Measurements from ENCODE around the gene PRLR.
A peak's percentile ranks its signal among the peaks of the same experiment; 100 is the strongest.
"Not testable (repeated sequence)": the region's sequence is repeated elsewhere in the genome, so short reads cannot be mapped to it uniquely, and the experiment has no call there.

Gene PRLR

GRCh38 chr5:35252963-35253362 is 22.7 kb upstream of the PRLR start:
- TF ChIP-seq CTCF (IDR thresholded peaks at IDR 0.05) (no peak), ZFX (IDR thresholded peaks at IDR 0.05; ENCODE audit: borderline replicate concordance) (no peak)
- H3K27ac ChIP-seq: no peak overlapping the region

DNA sequence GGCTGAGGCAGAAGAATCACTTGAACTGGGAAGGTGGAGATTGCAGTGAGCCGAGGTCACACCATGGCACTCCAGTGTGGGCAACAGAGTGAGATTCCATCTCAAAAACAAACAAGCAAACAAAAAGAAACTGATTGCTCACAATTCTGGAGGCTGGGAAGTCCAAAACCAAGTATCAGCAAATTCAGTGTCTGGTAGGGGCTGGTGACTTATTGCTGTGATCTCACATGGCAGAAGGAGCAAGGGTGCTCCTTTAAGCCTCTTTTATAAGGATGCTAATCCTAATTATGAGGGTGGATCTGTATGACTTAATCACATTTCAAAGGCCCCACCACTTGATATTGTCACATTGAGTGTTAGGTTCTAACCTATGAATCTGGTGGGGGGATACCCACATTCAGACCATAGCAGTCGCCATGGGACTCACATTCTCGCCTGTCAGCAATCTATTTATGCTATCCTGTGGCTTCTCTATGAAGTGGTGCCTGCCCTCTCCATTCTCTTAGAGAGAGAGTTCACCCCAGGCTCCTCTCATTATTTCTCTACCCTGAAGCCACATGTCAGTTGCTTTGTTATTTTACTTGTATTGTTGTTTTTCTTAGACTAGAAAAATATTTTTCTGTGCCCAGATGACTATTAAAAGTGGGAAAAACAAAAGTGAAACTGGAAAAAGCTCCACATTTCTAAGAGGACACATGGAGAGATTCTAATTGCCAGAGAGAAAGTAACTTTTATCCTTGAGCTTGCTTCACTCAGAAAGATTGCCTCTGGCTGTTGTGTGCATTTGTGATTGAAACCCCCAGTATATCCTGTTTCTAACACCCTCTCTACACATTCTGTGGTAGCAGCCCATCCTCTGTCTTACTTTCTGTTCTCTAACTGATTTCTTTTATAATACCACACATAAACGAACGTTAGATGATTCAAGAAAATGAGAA is 18.8 kb upstream of the PRLR start:
- no peak for TF ChIP-seq ZFX (IDR thresholded peaks at IDR 0.05; ENCODE audit: borderline replicate concordance)
- no peak for TF ChIP-seq CTCF (IDR thresholded peaks at IDR 0.05)
- no peak overlapping the region for H3K27ac ChIP-seq

GRCh38 chr5:35247648-35248034 is 17.4 kb upstream of the PRLR start:
- TF ChIP-seq CTCF (IDR thresholded peaks at IDR 0.05) (no peak), ZFX (IDR thresholded peaks at IDR 0.05; ENCODE audit: borderline replicate concordance) (no peak)
- H3K27ac ChIP-seq: no peak overlapping the region

DNA sequence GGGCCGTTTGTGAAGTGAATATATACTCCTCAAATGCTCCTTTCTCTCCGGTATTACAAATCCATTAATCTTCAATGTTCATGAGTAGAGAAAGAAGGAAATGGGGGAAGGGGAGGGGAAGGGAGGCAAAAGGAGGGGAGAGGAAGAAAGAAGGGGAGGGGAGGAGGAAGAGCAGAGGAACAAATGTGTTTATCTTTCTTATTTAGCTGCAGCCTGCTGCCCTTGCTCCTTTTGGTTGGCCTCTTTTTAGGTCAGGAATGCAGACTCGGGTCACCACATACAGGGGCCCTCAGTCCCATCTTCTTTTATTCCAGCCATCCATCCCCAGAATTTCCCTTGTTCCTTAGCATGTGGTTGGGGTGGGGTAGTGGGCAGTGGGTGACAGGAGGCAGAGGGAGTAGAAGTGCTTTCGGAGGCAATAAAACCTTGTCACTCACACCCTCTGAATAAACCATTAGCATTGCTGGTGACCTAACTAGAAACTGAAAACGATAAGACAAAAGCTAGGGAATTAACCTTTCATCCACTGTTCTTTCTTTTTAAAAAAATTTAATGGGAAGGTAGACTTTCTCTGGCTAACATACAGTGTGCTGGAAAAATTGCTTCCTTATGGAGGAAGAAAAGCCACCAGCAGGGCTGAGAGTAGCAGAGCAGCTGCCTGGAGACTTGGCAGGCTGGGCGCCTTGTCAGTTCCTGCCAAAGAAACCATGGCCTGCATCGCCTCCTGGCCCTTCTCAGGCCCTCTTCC is 16.8 kb upstream of the PRLR start:
- H3K27ac ChIP-seq: no peak overlapping the region
- TF ChIP-seq CTCF (IDR thresholded peaks at IDR 0.05): no peak
- no peak for TF ChIP-seq ZFX (IDR thresholded peaks at IDR 0.05; ENCODE audit: borderline replicate concordance)

DNA sequence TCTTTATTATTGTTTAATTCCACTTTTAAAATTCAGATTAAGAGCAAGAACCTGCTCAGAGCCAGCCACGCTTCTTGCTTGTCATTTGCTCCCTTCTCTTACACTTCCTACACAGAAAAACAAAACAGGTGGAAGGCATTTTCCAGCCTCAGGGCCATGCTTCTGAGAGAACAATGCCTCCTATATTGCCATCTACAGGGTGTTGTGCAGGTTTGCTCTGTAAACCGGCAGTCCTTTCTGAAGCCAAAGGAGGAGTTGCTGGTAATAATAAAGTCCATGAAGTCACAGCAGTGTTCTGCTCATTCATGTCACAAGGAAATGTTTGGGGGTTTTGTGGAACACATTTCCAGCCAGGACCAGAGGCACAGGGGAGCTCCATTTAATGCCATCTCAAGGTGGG is 16.1 kb upstream of the PRLR start:
- TF ChIP-seq ZFX (IDR thresholded peaks at IDR 0.05; ENCODE audit: borderline replicate concordance) (no peak), CTCF (IDR thresholded peaks at IDR 0.05) (peak; percentile 38)

DNA sequence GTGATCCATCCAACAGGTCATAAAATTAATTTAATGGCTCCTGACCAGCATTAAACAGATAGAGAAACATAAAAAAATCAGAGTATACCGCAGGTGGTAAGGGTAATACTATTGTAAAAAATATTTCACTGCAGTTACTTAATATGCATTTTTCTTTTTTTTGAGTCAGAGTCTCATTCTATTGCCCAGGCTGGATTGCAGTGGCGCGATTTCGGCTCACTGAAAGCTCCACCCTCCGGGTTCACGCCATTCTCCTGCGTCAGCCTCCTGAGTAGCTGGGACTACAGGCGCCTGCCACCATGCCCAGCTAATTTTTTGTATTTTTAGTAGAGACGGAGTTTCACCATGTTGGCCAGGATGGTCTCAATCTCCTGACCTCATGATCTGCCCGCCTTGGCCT is 15.1 kb upstream of the PRLR start:
- not testable (repeated sequence) for H3K27ac ChIP-seq

More for the DNA sequence above, 16.1 kb upstream of the PRLR start:
- H3K27ac ChIP-seq: no peak overlapping the region

- H3K27ac ChIP-seq: no peak overlapping the region
- TF ChIP-seq ZFX (IDR thresholded peaks at IDR 0.05; ENCODE audit: borderline replicate concordance) (no peak), CTCF (IDR thresholded peaks at IDR 0.05) (no peak)
These were observed 13.9 kb upstream of the PRLR start for GRCh38 chr5:35244171-35244570.

Data from 22Rv1 (cell line).